ENCODE data around the gene ESYT3. TPM values are rescaled to one million over a fixed set of nuclear protein-coding genes. Genes with fewer than 3 reads are reported as not detected.
A peak's percentile ranks its signal among the peaks of the same experiment; 100 is the strongest.

Gene ESYT3
- total RNA-seq, 6 experiments from 2014 or later = 0.05 to 0.09 TPM; not detected in 4

DNA sequence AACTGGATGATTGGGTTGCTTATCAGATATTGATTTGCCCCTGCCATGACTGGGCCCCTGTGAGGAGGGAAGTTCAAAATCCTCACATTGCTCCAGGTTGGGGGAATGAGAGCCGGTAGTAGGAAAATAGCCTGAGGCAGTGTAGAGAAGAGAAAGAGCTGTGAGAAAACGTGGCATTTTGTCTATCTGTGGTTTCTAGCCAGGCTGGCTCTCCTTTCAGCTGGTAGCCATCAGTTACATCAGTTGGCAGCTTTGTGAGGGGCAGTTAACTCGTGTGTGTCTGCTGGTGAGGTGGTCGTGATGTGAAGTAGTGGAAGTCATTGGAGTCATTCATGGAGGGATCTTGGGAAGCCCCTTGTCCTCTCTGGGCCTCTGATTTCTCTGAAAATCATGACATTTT, 5.2 kb downstream of the ESYT3 start:
- peaks cover 36% of the 10 kb centered on the region for H3K4me1 Mint-ChIP-seq (ENCODE audit: low read depth)
- no peaks in the 10 kb centered on the region for H3K36me3 Mint-ChIP-seq (ENCODE audit: low read depth)
- TF ChIP-seq, protein P1, sequence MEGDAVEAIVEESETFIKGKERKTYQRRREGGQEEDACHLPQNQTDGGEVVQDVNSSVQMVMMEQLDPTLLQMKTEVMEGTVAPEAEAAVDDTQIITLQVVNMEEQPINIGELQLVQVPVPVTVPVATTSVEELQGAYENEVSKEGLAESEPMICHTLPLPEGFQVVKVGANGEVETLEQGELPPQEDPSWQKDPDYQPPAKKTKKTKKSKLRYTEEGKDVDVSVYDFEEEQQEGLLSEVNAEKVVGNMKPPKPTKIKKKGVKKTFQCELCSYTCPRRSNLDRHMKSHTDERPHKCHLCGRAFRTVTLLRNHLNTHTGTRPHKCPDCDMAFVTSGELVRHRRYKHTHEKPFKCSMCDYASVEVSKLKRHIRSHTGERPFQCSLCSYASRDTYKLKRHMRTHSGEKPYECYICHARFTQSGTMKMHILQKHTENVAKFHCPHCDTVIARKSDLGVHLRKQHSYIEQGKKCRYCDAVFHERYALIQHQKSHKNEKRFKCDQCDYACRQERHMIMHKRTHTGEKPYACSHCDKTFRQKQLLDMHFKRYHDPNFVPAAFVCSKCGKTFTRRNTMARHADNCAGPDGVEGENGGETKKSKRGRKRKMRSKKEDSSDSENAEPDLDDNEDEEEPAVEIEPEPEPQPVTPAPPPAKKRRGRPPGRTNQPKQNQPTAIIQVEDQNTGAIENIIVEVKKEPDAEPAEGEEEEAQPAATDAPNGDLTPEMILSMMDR (IDR thresholded peaks at IDR 0.05) = no peak
- DNase-seq = peak; percentile 30
- no peaks in the 10 kb centered on the region for H3K9me3 Mint-ChIP-seq
- peaks cover 29% of the 10 kb centered on the region for H3K27me3 Mint-ChIP-seq (ENCODE audit: insufficient read depth)
- H3K27ac Mint-ChIP-seq = no peak overlapping the region
- H3K4me3 Mint-ChIP-seq = no peak overlapping the region

DNA sequence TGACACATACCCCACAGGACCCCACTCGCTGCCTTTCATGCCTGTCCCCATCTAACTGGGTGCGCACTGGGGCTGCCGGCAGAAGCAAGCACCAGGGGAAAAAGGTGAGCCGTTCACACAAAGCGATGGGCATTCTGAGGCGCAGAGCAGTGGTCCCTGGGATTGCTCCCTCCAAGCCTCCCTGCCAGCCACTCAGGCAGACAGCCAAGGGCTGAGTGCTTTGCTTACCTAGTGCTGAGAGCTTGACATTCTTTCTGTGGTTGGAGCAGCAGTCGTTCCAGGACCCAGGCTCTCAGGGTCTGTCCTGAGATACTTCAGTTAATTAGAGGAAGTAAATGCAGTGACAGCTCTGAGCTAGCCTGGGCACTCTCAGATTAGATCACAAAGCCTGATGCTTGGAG, 5.7 kb downstream of the ESYT3 start:
- H3K36me3 Mint-ChIP-seq (ENCODE audit: low read depth) = no peaks in the 10 kb centered on the region
- TF ChIP-seq, protein P1 (IDR thresholded peaks at IDR 0.05) = no peak
- H3K27me3 Mint-ChIP-seq (ENCODE audit: insufficient read depth) = peaks cover 31% of the 10 kb centered on the region
- H3K27ac Mint-ChIP-seq = peak overlapping the region; percentile 66
- DNase-seq = peak; percentile 9
- no peaks in the 10 kb centered on the region for H3K9me3 Mint-ChIP-seq
- H3K4me1 Mint-ChIP-seq (ENCODE audit: low read depth) = peaks cover 36% of the 10 kb centered on the region
- peak overlapping the region; percentile 41; the same call in 1 of the 2 replicates for H3K4me3 Mint-ChIP-seq

DNA sequence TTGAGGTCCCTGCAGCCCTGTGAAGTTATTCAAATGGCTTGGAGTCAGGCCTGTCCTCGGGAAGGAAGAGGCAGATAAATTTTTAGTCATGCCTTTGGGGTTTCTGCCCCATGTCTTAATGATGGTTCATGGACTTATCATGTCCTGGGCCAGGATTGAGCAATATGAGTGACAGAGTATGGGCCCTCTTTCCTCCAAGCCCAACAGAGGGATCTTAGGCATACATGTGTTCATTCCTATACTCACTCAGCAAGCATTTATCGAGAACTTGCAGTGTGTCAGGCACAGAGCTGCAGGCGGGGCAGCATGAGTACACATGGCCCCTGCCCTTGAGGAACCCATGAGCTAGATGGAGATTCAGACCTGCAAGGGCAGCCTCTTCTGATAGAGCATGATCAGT, 6.2 kb downstream of the ESYT3 start:
- DNase-seq = peak; percentile 67
- TF ChIP-seq, protein P1 (IDR thresholded peaks at IDR 0.05) = no peak
- H3K27ac Mint-ChIP-seq = peak overlapping the region; percentile 66
- no peaks in the 10 kb centered on the region for H3K9me3 Mint-ChIP-seq
- peak overlapping the region; percentile 41; the same call in 1 of the 2 replicates for H3K4me3 Mint-ChIP-seq
- peaks cover 31% of the 10 kb centered on the region for H3K27me3 Mint-ChIP-seq (ENCODE audit: insufficient read depth)
- no peaks in the 10 kb centered on the region for H3K36me3 Mint-ChIP-seq (ENCODE audit: low read depth)
- peaks cover 36% of the 10 kb centered on the region for H3K4me1 Mint-ChIP-seq (ENCODE audit: low read depth)

DNA sequence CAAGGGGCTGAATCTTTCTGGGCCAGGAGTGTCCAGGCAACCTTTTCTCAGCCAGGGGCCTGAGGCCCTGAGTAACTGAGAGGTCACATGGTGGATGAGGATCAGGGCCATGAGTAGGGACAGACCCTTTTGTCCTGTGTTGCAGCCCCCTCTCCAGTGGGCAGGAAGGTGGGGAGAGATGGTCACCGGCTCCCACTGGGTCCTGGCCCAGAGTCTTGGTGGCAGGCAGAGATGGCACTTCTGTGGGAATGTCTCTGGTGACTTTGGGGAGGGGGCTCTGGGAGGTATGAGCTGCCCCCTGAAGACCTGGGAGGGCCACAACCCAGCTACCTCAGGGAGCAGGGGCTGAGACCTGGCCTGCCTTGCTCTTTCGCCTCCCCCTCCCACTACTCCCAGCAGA, 6.8 kb downstream of the ESYT3 start:
- peak overlapping the region; percentile 66; the same call in 1 of the 2 replicates for H3K27ac Mint-ChIP-seq

DNA sequence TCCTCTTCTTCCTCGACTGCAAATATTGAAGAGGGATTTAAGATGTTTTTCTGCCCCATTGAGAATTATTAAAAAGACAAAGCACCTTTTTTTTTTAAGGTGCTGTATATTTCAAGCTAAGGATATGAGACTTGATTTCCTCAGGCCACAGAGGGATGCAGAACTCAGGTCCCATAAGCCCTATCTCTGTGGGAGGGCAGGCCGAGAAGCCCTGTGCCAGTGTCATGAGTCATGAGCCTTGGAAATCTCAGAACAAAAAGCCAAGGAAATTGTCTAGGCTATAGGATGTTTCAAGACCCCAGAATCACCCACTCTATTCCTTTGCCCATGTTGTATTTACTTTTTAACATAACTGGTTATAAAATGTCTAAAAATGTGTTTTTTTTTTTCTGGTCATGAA, 7.3 kb downstream of the ESYT3 start:
- no peak overlapping the region for H3K4me3 Mint-ChIP-seq
- TF ChIP-seq, protein P1 (IDR thresholded peaks at IDR 0.05) = no peak
- peaks cover 25% of the 10 kb centered on the region for H3K27me3 Mint-ChIP-seq (ENCODE audit: insufficient read depth)
- H3K27ac Mint-ChIP-seq = 0 out of 2 replicates have a peak overlapping the region, but pooled peaks have one; percentile 46
- peaks cover 36% of the 10 kb centered on the region for H3K4me1 Mint-ChIP-seq (ENCODE audit: low read depth)
- no peaks in the 10 kb centered on the region for H3K9me3 Mint-ChIP-seq
- peak; percentile 27 for DNase-seq
- H3K36me3 Mint-ChIP-seq (ENCODE audit: low read depth) = no peaks in the 10 kb centered on the region

More for the DNA sequence above, 6.8 kb downstream of the ESYT3 start:
- H3K4me3 Mint-ChIP-seq = no peak overlapping the region; the same call in 1 of the 2 replicates
- H3K36me3 Mint-ChIP-seq (ENCODE audit: low read depth) = no peaks in the 10 kb centered on the region
- TF ChIP-seq, protein P1 (IDR thresholded peaks at IDR 0.05) = no peak
- H3K27me3 Mint-ChIP-seq (ENCODE audit: insufficient read depth) = peaks cover 27% of the 10 kb centered on the region
- no peak for DNase-seq
- peaks cover 36% of the 10 kb centered on the region for H3K4me1 Mint-ChIP-seq (ENCODE audit: low read depth)
- no peaks in the 10 kb centered on the region for H3K9me3 Mint-ChIP-seq

Data from HFFc6 (cell line).